GM18526 (cell line): ENCODE measurements around the gene ACOX3.

Experiments used
- POLR2A ChIP-seq: IDR thresholded peaks from 3 replicates; pipeline ENCODE4 v1.6.1; 2011; ENCODE audit not compliant: insufficient read length; ENCODE audit errors: extremely low read depth

The ACOX3 gene

DNA sequence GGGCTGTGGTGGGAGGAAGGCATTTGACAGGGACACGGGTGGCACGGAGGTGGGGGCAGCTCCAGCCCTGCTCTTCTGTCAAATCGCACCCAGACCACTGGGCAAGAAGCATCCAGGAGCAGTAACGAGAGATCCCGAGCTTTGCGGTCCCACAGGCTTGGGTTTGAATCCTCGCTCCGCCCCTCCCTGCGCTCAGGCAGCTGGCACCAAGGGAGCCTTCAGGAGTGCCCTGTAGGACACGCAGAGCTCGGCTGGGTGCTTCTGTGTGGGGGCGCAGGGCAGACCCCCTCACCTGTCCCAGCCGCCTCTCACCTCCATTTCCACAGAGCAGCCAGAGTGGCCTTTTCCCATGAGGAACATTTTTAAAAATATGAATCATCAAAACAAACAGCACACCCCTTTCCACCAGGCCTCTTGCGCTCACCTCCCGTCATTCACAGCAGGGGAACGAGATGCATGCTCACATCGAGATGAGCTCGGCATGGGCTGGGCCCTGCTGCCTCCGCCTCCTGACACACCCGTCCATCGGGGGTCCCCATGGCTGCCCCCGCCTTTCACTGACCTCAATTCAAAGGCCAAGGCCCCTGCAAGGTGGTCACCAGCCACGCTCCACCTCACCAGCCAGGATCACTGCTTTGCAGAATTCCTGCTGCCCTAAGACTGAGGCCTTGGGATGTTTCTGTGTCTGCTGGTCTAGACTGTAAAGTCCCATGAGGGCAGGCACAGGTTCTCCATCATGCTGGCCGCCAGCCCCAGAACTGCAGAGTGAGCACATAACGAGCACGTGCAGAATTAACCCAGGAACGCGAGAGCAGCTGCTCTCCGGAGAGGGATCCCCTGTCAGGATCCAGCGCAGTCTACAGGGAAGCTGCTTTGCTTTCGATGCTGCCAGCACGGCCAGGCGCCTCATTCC is 52.7 kb downstream of the ACOX3 start:
- no peak for TF ChIP-seq POLR2A

DNA sequence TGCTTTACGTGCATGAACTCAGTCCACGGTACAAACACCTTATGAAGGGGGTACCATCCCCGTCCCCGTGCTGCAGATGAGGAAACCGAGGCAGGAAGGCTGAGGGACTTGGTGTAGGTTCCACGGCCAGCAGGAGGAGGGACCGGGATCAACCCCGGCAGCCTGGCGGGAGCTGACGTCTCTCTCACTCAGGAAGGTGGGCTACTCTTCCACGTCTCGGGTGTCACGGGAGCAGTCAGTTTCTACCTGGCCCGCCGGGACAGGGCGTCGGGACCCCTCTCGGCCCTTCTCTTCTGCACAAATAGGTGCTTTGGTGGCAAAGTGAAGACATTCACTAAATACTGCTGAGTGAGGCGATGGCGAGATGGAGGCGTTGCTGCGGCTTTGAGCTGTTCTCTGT is 53.3 kb downstream of the ACOX3 start:
- TF ChIP-seq POLR2A: no peak

DNA sequence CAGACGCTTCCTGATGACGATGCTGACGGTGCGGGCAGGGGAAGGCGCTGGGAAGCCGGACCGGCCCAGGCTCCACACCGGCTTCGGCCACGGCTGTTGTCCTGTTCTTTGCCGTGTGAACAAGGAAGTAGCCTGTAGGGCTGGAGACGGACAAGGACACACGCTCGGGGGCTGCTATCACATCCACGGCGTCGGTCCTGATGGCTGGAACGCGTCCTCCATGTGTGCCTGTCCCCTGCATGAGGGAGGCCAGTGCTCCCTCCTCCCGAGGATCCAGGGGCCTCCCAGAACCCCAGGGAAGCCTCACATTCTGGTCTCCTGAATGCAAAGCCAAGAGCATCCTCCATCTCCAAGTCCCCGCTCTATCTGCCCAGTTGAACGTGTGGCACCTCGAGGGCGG is 53.8 kb downstream of the ACOX3 start:
- TF ChIP-seq POLR2A: no peak

DNA sequence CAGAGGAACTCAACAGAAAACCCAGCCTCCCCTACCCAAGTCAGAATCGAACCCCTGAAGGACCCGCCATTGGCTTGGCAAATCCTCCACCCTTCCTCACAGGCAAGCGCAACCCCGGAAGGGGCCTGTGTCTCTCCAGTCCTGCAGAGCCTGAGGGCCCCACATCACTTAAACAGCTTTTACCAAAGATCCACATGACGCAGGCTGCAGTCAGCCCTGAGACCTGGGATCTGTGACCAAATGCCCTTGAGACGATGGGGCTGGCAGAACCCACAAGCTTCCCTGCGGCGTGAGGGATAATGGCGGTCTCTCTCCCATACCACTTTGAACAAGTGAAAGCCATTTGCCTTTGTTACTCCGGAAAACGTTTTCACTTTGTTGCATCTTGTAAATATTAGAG is 54.9 kb downstream of the ACOX3 start:
- no peak for TF ChIP-seq POLR2A

DNA sequence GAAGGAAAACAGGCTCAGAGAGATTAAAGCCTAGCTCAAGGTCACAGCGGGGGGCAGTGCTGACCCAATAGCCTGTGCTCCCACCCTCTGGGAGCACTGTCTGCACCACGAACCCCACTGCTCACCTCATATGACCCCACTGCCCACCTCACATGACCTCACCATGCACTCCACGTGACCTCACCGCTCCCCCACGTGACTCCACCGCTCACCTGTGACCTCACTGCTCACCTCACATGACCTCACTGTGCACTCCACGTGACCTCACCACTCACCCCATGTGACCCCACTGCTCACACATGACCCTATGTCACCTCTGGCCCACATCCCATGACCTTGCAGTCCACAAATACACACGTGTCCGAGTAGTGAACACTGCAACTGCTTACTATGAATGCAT is 55.4 kb downstream of the ACOX3 start:
- TF ChIP-seq POLR2A: no peak

DNA sequence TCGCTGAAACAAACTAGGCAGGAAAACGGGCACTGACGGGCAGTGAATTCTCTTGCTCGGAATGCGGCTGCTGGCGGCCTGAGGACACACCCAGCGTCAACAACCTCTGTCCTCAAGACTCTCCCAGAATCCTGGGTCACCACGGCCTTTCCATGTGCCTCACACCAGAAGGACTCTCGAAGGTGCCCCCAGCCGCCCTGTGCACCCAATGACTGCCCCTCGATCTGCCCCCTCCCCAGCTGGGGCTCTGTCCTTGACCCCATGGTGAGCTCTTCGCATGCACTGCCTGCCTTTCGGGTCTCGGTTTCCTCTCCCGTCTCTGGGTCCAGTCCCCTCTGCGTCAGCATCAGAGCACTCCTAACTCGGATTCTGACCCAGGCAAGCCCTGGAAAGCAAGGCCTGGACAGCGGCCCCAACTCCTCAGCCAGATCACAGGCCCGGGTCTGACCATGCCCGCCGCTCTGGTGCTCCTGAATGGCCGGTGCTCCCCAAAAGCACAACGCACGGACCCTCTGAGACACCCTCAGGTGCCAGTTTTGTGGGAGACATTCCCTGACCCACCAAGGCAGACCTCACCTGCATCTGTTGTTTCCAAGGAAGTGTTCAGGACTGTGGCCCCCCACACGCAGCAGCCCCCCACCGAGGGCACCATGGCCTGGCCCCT is 56.0 kb downstream of the ACOX3 start:
- no peak for TF ChIP-seq POLR2A

DNA sequence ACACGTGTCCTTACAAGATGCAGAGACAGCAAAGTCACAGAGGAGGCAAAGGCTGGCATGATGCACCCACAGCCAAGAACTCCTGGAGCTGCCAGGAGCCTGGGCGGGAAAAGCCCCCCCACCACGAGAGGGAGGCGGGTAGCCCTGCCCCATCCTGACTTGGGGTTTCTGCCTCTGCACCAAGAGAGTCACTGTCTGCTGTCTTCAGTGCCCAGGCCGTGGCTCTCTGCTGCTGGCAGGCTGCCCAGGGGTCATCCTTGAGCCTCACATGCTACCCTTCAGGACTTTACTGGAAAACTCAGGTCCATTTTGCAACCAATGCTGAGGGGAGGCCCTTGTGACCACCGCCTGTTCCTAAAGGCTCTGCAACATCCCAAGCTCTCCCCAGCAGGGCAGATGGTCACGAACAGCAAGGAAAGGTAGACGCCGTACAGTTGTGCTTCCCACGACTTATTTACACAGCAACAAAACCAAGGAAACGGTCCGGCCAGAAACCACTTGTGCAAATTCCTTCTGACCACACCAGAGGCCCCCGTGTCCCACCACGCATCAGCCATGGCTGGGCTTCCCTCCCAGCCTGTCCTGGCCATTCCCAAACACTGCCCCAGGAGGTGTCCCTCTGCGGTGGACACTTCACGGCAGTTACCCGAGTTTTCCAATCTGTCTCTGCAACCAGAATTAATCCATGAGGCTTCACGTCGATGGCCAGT is 56.9 kb downstream of the ACOX3 start:
- TF ChIP-seq POLR2A: no peak

DNA sequence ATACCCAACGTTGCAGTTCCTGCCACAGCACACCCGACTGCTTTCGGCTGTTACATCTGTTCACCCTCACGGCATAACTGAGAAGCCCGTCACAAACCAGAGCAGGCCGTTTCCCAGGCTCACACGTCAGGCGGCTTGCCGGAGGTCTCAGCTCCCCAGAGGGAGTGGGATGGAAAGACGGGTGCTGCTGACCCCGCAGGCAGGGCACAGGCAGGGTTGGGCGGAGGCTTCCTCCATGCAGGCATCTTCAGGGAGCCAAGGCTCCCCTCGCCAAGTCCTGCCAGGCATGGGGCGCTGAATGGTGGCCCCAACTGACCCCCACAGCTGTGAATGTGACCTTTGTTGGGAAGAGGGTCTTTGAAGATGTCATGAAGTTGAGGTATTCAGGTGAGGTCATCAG is 57.5 kb downstream of the ACOX3 start:
- TF ChIP-seq POLR2A: no peak

DNA sequence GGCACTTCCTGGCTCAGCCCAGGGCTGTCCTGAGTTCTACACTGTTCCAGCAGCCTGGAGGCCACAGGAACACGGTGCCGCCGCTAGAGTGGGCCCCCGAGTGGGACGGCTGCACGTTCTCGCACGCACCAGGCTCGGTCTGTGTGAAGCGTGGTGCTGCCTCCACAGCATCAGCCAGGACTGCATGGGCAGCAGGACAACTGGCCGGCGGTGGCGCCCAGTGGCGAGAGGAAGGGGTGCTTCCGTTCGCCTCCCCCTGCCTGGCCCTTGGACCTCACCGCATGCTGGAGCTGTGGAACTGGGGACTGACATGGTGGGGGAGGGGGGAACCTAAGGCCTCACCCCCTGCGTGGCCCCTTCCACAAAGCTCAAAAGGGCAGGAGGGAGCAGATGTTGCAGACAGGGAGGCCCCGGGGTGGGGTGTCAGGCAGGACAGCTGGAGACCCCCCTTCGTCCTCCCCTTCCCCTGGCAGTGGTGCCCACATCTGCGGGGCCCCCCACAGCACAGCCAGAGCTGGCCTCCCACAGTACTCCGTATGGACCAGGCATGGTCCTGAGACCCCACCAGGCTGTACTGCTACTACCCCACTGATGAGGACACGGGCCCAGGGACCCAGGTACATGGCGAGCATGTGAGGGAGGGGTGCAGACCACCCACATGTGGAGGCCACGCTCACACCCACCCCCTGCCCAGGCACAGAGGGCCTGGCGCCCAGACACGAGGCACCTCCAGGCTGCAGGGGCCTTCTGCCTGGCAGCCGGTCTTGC is 58.5 kb downstream of the ACOX3 start:
- TF ChIP-seq POLR2A: no peak

DNA sequence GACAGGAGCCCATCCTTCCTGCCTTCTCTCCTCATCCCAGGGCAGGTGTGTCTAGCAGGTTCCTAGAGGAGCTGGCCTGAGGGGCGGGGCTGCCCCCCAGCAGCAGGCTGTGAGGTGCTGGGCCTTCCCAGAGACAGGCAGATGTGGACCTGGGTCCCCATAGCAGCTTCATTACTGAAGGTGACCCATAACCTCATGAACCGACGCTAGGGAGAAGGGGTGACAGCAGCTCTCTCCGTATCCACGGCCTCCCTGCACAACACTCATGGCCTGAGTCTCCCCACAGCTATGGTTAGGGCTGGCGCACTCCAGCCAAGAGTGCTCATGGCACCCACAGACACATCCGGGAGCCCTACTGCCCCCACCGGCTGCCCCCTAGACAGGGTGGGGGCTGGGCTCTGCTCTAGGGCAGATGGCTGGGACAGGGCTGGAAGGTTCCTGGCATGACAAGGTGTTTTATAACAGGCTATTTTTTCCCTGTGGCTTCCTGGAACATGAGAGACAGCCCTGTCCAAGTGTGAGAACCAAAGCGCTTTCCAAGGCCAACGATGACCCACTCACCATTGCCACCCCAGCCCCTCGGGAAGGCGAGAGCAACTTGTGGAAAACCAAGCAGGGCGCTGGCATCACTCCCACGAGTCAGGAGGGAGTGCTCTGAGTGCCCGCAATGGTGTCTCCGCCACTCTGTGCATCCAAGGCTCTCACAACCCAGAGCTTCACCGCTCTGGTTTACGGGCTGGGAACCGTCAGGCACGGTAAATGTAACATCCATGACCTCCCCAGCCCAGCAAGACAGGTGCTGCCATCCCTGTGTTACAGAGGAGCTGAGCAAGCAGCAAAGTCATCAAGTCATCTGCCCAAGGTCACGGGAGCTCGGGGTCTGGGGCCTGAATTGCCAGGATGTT is 59.8 kb downstream of the ACOX3 start:
- no peak for TF ChIP-seq POLR2A

DNA sequence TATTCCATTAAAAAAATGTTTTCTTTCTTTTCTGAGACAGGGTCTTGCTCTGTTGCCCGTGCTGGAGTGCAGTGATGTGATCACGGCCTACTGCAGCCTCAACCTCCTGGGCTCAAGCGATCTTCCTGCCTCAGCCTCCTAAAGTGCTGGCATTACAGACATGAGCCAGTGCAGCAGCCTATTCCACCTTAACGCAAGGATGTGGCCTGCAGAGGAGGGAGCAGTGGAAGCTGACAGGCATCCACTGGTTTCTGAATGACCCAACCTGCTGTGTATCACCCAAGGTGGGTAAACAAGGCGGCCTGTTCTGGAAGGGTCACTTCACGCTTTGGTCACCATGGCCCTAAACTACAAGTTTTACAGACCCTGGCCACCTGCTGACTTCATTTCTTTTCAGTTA is 60.8 kb downstream of the ACOX3 start:
- no peak for TF ChIP-seq POLR2A

DNA sequence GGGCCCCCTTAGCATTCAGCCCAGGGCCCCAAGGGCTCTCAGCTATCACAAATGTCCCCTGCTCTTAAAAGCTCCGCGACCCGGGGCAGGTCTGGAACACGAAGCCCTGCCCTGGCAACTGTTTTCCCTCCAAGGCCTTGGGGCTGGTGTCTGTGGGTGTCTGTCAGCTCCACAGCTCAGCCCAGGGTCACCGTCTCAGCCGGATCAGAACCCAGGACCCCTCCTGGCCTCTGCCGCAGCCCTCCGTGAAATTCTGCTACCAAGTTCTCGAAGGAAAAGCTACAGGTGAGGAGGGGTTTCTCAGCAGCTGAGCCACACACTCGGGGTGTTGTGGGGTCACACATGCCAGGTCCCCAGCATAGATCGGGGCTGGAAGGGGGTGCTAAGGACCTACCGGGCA is 61.2 kb downstream of the ACOX3 start:
- no peak for TF ChIP-seq POLR2A

DNA sequence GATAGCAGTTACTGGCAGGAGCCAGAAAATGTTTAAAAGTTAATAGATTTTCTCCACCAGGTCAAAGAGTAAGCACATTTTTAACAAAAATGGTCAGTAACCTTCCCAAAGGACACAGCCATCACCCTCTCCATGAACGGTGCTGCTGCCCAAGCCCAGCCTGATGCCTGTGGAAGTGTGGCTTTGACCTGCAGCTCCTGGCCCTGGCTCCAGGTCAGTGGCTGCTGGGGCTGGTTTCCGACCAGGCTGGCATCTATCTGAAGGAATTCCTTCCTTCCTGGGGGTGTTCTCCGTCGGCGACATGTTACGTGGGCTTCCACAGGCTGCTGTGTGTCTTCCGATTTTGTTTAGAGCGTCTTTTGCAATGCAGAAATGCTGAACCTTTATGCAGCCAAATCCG is 61.7 kb downstream of the ACOX3 start:
- no peak for TF ChIP-seq POLR2A

DNA sequence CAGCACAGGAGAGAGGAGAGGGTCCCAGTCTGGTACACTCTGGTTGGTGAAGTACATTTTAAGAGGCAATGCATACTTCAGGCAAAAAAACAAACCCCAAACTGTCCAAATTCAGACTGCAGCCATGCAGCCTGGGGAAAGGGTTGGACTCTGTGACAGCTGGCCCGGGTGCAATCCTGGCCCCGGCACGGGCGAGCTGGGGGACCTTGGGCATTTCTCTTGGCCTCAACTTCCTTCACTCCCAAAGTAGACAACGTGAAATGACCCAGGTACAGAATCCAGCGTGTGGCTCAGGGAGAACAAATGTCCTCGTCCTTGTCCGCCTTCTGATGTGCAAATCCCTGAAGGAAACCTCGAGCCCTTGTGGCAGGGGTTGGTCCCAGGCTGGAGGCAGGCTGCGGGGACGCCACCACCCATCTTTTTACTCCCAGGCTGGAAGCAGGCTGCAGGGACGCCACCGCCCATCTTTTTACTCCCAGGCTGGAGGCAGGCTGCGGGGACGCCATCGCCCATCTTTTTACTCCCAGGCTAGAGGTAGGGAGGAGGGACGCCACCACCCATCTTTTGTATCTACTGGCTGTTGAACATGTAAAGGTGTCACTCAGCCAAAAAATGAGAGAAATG is 62.3 kb downstream of the ACOX3 start:
- no peak for TF ChIP-seq POLR2A
